B cell (primary cell): ENCODE measurements around the gene ABR. TPM values are rescaled to one million over a fixed set of nuclear protein-coding genes. Genes with fewer than 3 reads are reported as not detected.

Experiments used
- ATAC-seq: fragments of 200-7000 bp; cut with Tn5 transposase; one replicate; pipeline ENCODE4 v1.10.0; 2021; ENCODE audit warnings: low read depth, mild to moderate bottlenecking, moderate number of reproducible peaks, moderate library complexity
- CTCF ChIA-PET: fragments of 350-600 bp; sonication (Branson Sonifier 250); formaldehyde crosslinking; loops from one replicate; lab custom pipeline; 2021; ENCODE audit warnings: antibody characterized with exemption, inconsistent platforms; lab: Charles Lee
- POLR2A ChIA-PET: fragments of 350-600 bp; sonication (Branson Sonifier 250); formaldehyde crosslinking; loops from one replicate; lab custom pipeline; 2021; ENCODE audit warnings: antibody characterized with exemption; lab: Charles Lee
- DNase-seq: peaks from one replicate; pipeline ENCODE4 v3.0.0; 2013
- H2AFZ ChIP-seq: 2 replicates; pipeline ENCODE4 v1.6.1; 2012; ENCODE audit warnings: mild to moderate bottlenecking, low read depth, low read length; ENCODE audit not compliant: insufficient read depth, poor library complexity, severe bottlenecking
- H3K27ac ChIP-seq, 2 donors: 1 replicate in 1 of 2; 2 replicates in 1 of 2; pipeline ENCODE4 v1.5.1; 2012 to 2013; ENCODE audit warnings: low read length in 2 of 2, mild to moderate bottlenecking in 2 of 2, moderate library complexity in 1 of 2
- H3K27me3 ChIP-seq, 4 experiments: fragments of 200-600 bp in 1 of 4; sonication (generic) in 1 of 4; replicated peaks in 1 of 4; 1 replicate in 2 of 4; 2 replicates in 2 of 4; pipeline versions ENCODE4 v1.6.1 to v1.7.0; 2013 to 2016; ENCODE audit warnings: low read length in 3 of 4, mild to moderate bottlenecking in 2 of 4, mixed read lengths in 1 of 4, moderate library complexity in 1 of 4; ENCODE audit not compliant: insufficient read depth in 4 of 4, control insufficient read depth in 3 of 4; ENCODE audit errors: control extremely low read depth in 1 of 4
- H3K36me3 ChIP-seq, 2 experiments: replicated peaks in 1 of 2; 1 replicate in 1 of 2; 2 replicates in 1 of 2; pipeline versions ENCODE4 v1.6.1 to v1.7.1; 2013; ENCODE audit warnings: low read length in 1 of 2; ENCODE audit not compliant: insufficient read depth in 2 of 2, control insufficient read depth in 1 of 2; ENCODE audit errors: control extremely low read depth in 1 of 2, extremely low read depth in 1 of 2
- H3K4me1 ChIP-seq, 2 donors: fragments of 200-600 bp in 1 of 2; sonication (generic) in 1 of 2; 1 replicate in 1 of 2; 2 replicates in 1 of 2; pipeline versions ENCODE4 v1.5.1 to v1.6.1; 2013 to 2017; ENCODE audit warnings: low read length in 2 of 2; ENCODE audit not compliant: control insufficient read depth in 2 of 2, insufficient read depth in 2 of 2
- H3K4me2 ChIP-seq: replicated peaks from 2 replicates; pipeline ENCODE3; 2012; ENCODE audit warnings: mild to moderate bottlenecking, low read depth, low read length; ENCODE audit not compliant: poor library complexity, severe bottlenecking
- H3K4me3 ChIP-seq, 5 experiments: fragments of 200-600 bp in 1 of 5; sonication (generic) in 1 of 5; 1 replicate in 3 of 5; 2 replicates in 2 of 5; pipeline versions ENCODE4 v1.5.1 to v1.7.0; 2011 to 2016; ENCODE audit warnings: low read length in 4 of 5, mild to moderate bottlenecking in 4 of 5, low read depth in 2 of 5, control low read depth in 1 of 5, moderate library complexity in 1 of 5; ENCODE audit not compliant: insufficient read depth in 1 of 5; ENCODE audit errors: control extremely low read depth in 1 of 5, extremely low read depth in 1 of 5
- H3K79me2 ChIP-seq: fragments of 200-600 bp; sonication (generic); one replicate; pipeline ENCODE4 v1.6.0; 2016; ENCODE audit warnings: low read length; ENCODE audit not compliant: control insufficient read depth, insufficient read depth
- H3K9ac ChIP-seq: fragments of 200-600 bp; sonication (generic); 2 replicates; pipeline ENCODE4 v1.6.1; 2017; ENCODE audit warnings: mild to moderate bottlenecking, low read length, moderate library complexity
- H3K9me3 ChIP-seq, 3 donors: one replicate each; pipeline versions ENCODE4 v1.6.1 to v1.7.1; 2013; ENCODE audit warnings: low read length in 2 of 3; ENCODE audit not compliant: control insufficient read depth in 2 of 3, insufficient read depth in 1 of 3; ENCODE audit errors: control extremely low read depth in 1 of 3
- H4K20me1 ChIP-seq: 2 replicates; pipeline ENCODE4 v1.6.0; 2012; ENCODE audit warnings: mild to moderate bottlenecking, low read length; ENCODE audit not compliant: insufficient read depth, control insufficient read depth, poor library complexity, severe bottlenecking
- H3K27ac Mint-ChIP-seq: one replicate; pipeline ENCODE4 v1.8.0; 2021; ENCODE audit warnings: mixed read lengths
- H3K27me3 Mint-ChIP-seq: one replicate; pipeline ENCODE4 v1.8.0; 2021; ENCODE audit warnings: mixed read lengths
- H3K4me1 Mint-ChIP-seq: one replicate; pipeline ENCODE4 v1.8.0; 2021; ENCODE audit warnings: mixed read lengths
- H3K4me3 Mint-ChIP-seq: one replicate; pipeline ENCODE4 v1.8.0; 2021; ENCODE audit warnings: mixed read lengths
- H3K9me3 Mint-ChIP-seq: one replicate; pipeline ENCODE4 v1.8.0; 2022; ENCODE audit warnings: mixed read lengths; ENCODE audit not compliant: insufficient read depth
- EZH2 ChIP-seq: IDR thresholded peaks from 2 replicates; pipeline ENCODE4 v1.6.1; 2012; ENCODE audit warnings: borderline replicate concordance, low read depth, mild to moderate bottlenecking, moderate library complexity, low read length; ENCODE audit not compliant: insufficient read depth, poor library complexity, severe bottlenecking
- WGBS: methylation state at CpG from one replicate; pipeline ENCODE4 v1.1.5; 2013; ENCODE audit warnings: missing lambda C conversion rate; ENCODE audit not compliant: insufficient coverage; 5-methylcytosine and 5-hydroxymethylcytosine counted together
- intact Hi-C: fragments of 100-400 bp; cut with micrococcal nuclease; formaldehyde crosslinking; loops from one replicate; pipeline ENCODE4 v1.10.0; 2022
- polyA plus RNA-seq: library from polyadenylated mRNA; depleted of rRNA; stranded (reverse); fragments of >200 nt; gene quantifications from 2 replicates; pipeline ENCODE4 v1.2.3, GENCODE V29; 2012
- total RNA-seq, 2 donors: library from RNA; stranded (reverse); fragments of 120-200 nt in 1 of 2; gene quantifications; 1 replicate in 1 of 2; 2 replicates in 1 of 2; pipeline versions ENCODE4 v1.2.3 to v1.2.4, GENCODE V29; 2013 to 2022
- TF ChIP-seq, protein P1 (sequence below): fragments of 200-600 bp; IDR thresholded peaks from one replicate; pipeline ENCODE4 v1.8.0; 2022; ENCODE audit warnings: antibody characterized with exemption, mild to moderate bottlenecking

ABR gene
- total and polyA plus RNA-seq, 2 donors (not counting 1 experiment from before 2014, with no cell fraction given) = 79.8 to 262 TPM

DNA sequence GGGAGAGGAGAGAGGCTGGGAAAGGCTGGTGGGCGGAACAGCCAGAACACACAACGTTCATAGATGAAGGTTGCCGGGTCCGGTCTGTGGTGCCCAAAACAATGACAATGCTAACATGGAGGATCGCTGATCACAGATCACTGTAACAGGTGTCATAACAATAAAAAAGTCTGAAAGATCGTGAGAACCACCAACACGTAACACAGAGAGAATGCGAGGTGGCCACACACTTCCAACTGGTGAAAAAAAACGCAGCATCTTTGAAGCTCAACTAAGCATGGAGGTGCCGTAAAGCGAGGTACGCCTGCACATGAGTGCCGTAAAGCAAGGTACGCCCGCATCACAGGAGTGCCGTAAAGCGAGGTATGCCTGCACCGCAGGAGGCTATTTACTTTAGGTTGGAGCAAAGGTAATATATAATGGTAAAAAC is 42.3 kb downstream of the ABR start:
- TF ChIP-seq, protein P1, sequence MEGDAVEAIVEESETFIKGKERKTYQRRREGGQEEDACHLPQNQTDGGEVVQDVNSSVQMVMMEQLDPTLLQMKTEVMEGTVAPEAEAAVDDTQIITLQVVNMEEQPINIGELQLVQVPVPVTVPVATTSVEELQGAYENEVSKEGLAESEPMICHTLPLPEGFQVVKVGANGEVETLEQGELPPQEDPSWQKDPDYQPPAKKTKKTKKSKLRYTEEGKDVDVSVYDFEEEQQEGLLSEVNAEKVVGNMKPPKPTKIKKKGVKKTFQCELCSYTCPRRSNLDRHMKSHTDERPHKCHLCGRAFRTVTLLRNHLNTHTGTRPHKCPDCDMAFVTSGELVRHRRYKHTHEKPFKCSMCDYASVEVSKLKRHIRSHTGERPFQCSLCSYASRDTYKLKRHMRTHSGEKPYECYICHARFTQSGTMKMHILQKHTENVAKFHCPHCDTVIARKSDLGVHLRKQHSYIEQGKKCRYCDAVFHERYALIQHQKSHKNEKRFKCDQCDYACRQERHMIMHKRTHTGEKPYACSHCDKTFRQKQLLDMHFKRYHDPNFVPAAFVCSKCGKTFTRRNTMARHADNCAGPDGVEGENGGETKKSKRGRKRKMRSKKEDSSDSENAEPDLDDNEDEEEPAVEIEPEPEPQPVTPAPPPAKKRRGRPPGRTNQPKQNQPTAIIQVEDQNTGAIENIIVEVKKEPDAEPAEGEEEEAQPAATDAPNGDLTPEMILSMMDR = no peak
- TF ChIP-seq EZH2 = no peak
- Mint-ChIP-seq H3K27me3 (no peaks in the 10 kb centered on the region), H3K4me3 (no peak overlapping the region), H3K9me3 (no peaks in the 10 kb centered on the region), H3K27ac (no peak overlapping the region), H3K4me1 (peaks cover 8% of the 10 kb centered on the region)
- H4K20me1 ChIP-seq = peaks cover 83% of the 10 kb centered on the region
- H3K4me2 ChIP-seq = no peak overlapping the region
- over 99% methylated on average over 16 of the region's 18 CpGs for WGBS
- no peak for ATAC-seq
- no peak overlapping the region for H2AFZ ChIP-seq
- no peaks in the 10 kb centered on the region for H3K27me3 ChIP-seq
- no peaks in the 10 kb centered on the region for H3K4me1 ChIP-seq
- intact Hi-C loops = no loop called here
- no peaks in the 10 kb centered on the region for H3K9me3 ChIP-seq
- POLR2A ChIA-PET = interaction anchor here (0.7 kb wide), 1 partner anchor 23 kb away, joined by 3 read pairs; no protein-coding TSS in a partner anchor
- H3K9ac ChIP-seq = no peak overlapping the region
- H3K79me2 ChIP-seq = peaks cover 92% of the 10 kb centered on the region
- H3K36me3 ChIP-seq = no peaks in the 10 kb centered on the region
- DNase-seq = peak; percentile 37
- CTCF ChIA-PET = interaction anchor here (0.6 to 0.9 kb wide), 2 partner anchors 9 to 378 kb away, joined by 3 read pairs; no protein-coding TSS in a partner anchor
- no peak overlapping the region for H3K4me3 ChIP-seq
- H3K27ac ChIP-seq = no peak overlapping the region

DNA sequence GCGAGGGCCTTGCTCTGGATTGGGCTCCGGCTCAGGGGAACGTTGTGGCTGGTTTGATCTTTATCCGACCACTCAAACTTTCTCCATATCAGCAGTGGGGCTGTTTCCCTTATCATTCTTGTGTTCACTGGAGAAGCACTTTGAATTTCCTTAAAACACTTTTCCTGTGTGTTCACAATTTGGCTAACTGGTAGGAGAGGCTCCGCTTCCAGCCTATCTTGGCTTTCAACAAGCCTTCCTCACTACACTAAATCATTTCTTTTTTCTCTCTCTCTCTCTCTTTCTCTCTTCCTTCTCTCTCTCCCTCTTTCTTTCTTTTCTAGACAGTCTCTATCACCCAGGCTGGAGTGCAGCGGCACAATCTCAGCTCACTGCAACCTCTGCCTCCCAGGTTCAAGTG is 43.0 kb downstream of the ABR start:
- Histone ChIP-seq H2AFZ (no peak overlapping the region), H3K27me3 (no peaks in the 10 kb centered on the region), H3K4me1 (no peaks in the 10 kb centered on the region), H3K36me3 (no peaks in the 10 kb centered on the region), H3K4me3 (no peak overlapping the region), H3K4me2 (no peak overlapping the region), H3K9me3 (no peaks in the 10 kb centered on the region), H3K9ac (no peak overlapping the region), H4K20me1 (peaks cover 82% of the 10 kb centered on the region), H3K27ac (no peak overlapping the region), H3K79me2 (peaks cover 92% of the 10 kb centered on the region)
- Mint-ChIP-seq H3K27me3 (no peaks in the 10 kb centered on the region), H3K4me3 (no peak overlapping the region), H3K27ac (no peak overlapping the region), H3K9me3 (no peaks in the 10 kb centered on the region), H3K4me1 (peaks cover 10% of the 10 kb centered on the region)
- no peak for TF ChIP-seq EZH2
- TF ChIP-seq, protein P1 = no peak
- ATAC-seq (no peak), DNase-seq (no peak)
- intact Hi-C loops = no loop called here
- ChIA-PET CTCF (no interaction called here), POLR2A (interaction anchor here (0.7 kb wide), 1 partner anchor 24 kb away, joined by 3 read pairs; no protein-coding TSS in a partner anchor)
- 96% methylated on average over 6 of the region's 6 CpGs for WGBS
